SU-DHL-6 (cell line): ENCODE measurements around the gene RHEX.

ENCODE experiments used
- H2AFZ ChIP-seq: fragments of 200-600 bp; sonication (generic); 2 replicates; pipeline ENCODE4 v1.6.1; 2014; ENCODE audit warnings: low read depth, mild to moderate bottlenecking, moderate library complexity, mixed read lengths, antibody characterized with exemption, low read length; ENCODE audit not compliant: severe bottlenecking
- H3F3A ChIP-seq: fragments of 200-600 bp; shearing (Covaris generic); 2 replicates; pipeline ENCODE4 v1.6.0; 2016; ENCODE audit warnings: antibody characterized with exemption, mild to moderate bottlenecking; ENCODE audit not compliant: insufficient read depth
- H3K27ac ChIP-seq: fragments of 200-600 bp; sonication (generic); 2 replicates; pipeline ENCODE4 v1.5.1; 2016; ENCODE audit warnings: low read depth, mild to moderate bottlenecking, low read length, moderate library complexity, mixed read lengths
- H3K27me3 ChIP-seq: fragments of 200-600 bp; sonication (generic), shearing (Covaris generic); 2 replicates; pipeline ENCODE4 v1.6.0; 2014; ENCODE audit warnings: mild to moderate bottlenecking, low read length
- H3K36me3 ChIP-seq: fragments of 200-600 bp; sonication (generic); 2 replicates; pipeline ENCODE4 v1.6.1; 2014; ENCODE audit warnings: mild to moderate bottlenecking, low read length, mixed read lengths
- H3K4me2 ChIP-seq: fragments of 300-600, 200-600 bp; shearing (Covaris generic), sonication (generic); 2 replicates; pipeline ENCODE4 v1.6.0; 2014; ENCODE audit warnings: low read length, low read depth, mild to moderate bottlenecking; ENCODE audit not compliant: poor library complexity, severe bottlenecking
- H3K4me3 ChIP-seq: fragments of 200-600 bp; sonication (generic); 2 replicates; pipeline ENCODE4 v1.5.1; 2014; ENCODE audit warnings: antibody characterized with exemption, low read length, mild to moderate bottlenecking, mixed read lengths; ENCODE audit not compliant: insufficient read depth, poor library complexity, severe bottlenecking
- H3K79me2 ChIP-seq: fragments of 200-600 bp; sonication (generic); 2 replicates; pipeline ENCODE4 v1.6.1; 2014; ENCODE audit warnings: mild to moderate bottlenecking, low read length, moderate library complexity; ENCODE audit not compliant: insufficient read depth
- H3K9ac ChIP-seq: fragments of 200-600 bp; sonication (generic); 2 replicates; pipeline ENCODE4 v1.7.0; 2014; ENCODE audit warnings: mild to moderate bottlenecking, low read length
- H3K9me2 ChIP-seq: fragments of 200-600 bp; sonication (generic); replicated peaks from 2 replicates; pipeline ENCODE4 v1.6.1; 2014; ENCODE audit warnings: low read length; ENCODE audit not compliant: insufficient read depth
- H3K9me3 ChIP-seq: fragments of 200-600 bp; sonication (generic); 2 replicates; pipeline ENCODE4 v1.6.1; 2014; ENCODE audit warnings: low read length, mixed read lengths; ENCODE audit not compliant: insufficient read depth
- H4K20me1 ChIP-seq: fragments of 200-600 bp; sonication (generic); 2 replicates; pipeline ENCODE4 v1.6.1; 2014; ENCODE audit warnings: low read depth, mild to moderate bottlenecking, antibody characterized with exemption, low read length, moderate library complexity, mixed read lengths
- EZH2phosphoT487 ChIP-seq: fragments of 200-600 bp; sonication (generic), shearing (Covaris generic); conservative IDR thresholded peaks from 2 replicates; pipeline ENCODE4 v1.6.1; 2018; ENCODE audit warnings: mild to moderate bottlenecking, antibody characterized with exemption, low read length, moderate library complexity, mixed read lengths
- TF ChIP-seq, protein P1 (sequence below): fragments of 200-600 bp; sonication (generic); IDR thresholded peaks from one replicate; pipeline ENCODE4 v1.5.1; 2017; ENCODE audit warnings: antibody characterized with exemption, mild to moderate bottlenecking, low read length, moderate library complexity; ENCODE audit not compliant: insufficient read depth, poor library complexity, severe bottlenecking

Gene RHEX

GRCh38 chr1:206145771-206146290, 92.9 kb downstream of the RHEX start:
- Histone ChIP-seq H3K36me3 (no peaks in the 10 kb centered on the region), H4K20me1 (no peaks in the 10 kb centered on the region), H3K27ac (no peak overlapping the region), H3K9me2 (no peaks in the 10 kb centered on the region), H3K27me3 (no peaks in the 10 kb centered on the region), H3K79me2 (no peaks in the 10 kb centered on the region), H3K9ac (no peak overlapping the region), H2AFZ (no peak overlapping the region), H3K4me3 (no peak overlapping the region), H3F3A (no peaks in the 10 kb centered on the region), H3K9me3 (no peaks in the 10 kb centered on the region), H3K4me2 (no peak overlapping the region)
- TF ChIP-seq, protein P1, sequence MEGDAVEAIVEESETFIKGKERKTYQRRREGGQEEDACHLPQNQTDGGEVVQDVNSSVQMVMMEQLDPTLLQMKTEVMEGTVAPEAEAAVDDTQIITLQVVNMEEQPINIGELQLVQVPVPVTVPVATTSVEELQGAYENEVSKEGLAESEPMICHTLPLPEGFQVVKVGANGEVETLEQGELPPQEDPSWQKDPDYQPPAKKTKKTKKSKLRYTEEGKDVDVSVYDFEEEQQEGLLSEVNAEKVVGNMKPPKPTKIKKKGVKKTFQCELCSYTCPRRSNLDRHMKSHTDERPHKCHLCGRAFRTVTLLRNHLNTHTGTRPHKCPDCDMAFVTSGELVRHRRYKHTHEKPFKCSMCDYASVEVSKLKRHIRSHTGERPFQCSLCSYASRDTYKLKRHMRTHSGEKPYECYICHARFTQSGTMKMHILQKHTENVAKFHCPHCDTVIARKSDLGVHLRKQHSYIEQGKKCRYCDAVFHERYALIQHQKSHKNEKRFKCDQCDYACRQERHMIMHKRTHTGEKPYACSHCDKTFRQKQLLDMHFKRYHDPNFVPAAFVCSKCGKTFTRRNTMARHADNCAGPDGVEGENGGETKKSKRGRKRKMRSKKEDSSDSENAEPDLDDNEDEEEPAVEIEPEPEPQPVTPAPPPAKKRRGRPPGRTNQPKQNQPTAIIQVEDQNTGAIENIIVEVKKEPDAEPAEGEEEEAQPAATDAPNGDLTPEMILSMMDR = no peak
- no peak for TF ChIP-seq EZH2phosphoT487
